ENCODE data around the gene ZNF649.

GRCh38 chr19:51873097-51873496 is 31.7 kb downstream of the ZNF649 start:
- TF ChIP-seq CTCF (IDR thresholded peaks at IDR 0.05) (no peak), POLR2A (IDR thresholded peaks at IDR 0.05) (no peak)
